HFF-Myc (cell line): Measurements from ENCODE around the gene CCDC157.

Source experiments
- DNase-seq: peaks from one replicate; pipeline ENCODE4 v3.0.0-alpha.2; 2011; ENCODE audit warnings: low read depth; ENCODE audit errors: extremely low read depth
- H3K4me3 ChIP-seq: replicated peaks from 2 replicates; pipeline ENCODE4 v1.5.1; 2011; ENCODE audit warnings: low read depth, mild to moderate bottlenecking, control low read depth, low read length
- TF ChIP-seq, protein P1 (sequence below): IDR thresholded peaks from 2 replicates; pipeline ENCODE4 v1.5.1; 2012; ENCODE audit warnings: mild to moderate bottlenecking, low read depth, low read length, control low read depth; ENCODE audit errors: missing control alignments

Gene CCDC157

DNA sequence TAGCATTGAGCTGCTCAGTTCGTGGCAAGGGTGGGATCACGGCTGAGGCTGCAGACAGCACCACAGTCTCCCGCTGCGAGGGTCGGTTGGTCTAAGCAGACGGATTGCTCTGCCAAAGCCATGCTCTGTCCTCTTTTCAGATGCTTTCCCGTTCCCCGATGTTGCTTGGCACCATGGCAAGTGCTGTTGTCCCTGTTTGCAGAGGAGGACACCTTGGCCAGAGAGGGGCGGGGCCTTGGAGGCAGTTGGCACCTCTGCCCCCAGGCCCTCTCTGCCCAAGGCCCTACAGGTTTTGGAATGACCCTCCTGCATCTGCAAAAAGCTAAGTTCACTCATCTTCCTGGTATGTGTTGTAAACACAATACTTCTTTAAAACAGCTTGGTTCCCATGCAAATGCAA lies 11.6 kb downstream of the CCDC157 start:
- TF ChIP-seq, protein P1, sequence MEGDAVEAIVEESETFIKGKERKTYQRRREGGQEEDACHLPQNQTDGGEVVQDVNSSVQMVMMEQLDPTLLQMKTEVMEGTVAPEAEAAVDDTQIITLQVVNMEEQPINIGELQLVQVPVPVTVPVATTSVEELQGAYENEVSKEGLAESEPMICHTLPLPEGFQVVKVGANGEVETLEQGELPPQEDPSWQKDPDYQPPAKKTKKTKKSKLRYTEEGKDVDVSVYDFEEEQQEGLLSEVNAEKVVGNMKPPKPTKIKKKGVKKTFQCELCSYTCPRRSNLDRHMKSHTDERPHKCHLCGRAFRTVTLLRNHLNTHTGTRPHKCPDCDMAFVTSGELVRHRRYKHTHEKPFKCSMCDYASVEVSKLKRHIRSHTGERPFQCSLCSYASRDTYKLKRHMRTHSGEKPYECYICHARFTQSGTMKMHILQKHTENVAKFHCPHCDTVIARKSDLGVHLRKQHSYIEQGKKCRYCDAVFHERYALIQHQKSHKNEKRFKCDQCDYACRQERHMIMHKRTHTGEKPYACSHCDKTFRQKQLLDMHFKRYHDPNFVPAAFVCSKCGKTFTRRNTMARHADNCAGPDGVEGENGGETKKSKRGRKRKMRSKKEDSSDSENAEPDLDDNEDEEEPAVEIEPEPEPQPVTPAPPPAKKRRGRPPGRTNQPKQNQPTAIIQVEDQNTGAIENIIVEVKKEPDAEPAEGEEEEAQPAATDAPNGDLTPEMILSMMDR: no peak
- DNase-seq: no peak
- no peak overlapping the region for H3K4me3 ChIP-seq

DNA sequence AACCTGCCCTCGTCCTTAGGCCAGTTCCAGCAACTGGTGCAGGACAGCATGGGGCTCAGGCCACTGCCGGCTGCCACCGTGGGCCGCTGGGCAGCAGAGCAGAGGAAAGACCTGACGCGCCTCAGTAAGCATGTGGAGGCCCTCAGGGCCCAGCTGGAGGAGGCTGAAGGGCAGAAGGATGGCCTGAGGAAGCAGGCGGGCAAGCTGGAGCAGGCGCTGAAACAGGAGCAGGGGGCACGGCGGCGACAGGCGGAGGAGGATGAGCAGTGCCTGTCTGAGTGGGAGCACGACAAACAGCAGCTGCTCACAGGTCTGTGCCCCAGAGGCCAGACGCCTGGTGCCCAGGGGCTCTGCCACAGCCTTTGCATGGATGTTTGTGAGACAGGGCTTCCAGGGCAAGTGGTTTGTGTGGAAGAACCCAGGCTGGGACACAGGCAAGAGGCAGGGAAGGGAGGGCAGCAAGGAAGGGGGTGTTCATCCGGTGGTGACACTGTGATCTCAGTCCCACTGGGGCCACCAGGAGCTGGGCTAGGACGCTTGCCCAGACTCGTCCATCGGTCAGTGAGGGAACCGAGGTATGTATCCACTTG lies 13.9 kb downstream of the CCDC157 start:
- no peak for DNase-seq
- no peak overlapping the region for H3K4me3 ChIP-seq
- TF ChIP-seq, protein P1: no peak

DNA sequence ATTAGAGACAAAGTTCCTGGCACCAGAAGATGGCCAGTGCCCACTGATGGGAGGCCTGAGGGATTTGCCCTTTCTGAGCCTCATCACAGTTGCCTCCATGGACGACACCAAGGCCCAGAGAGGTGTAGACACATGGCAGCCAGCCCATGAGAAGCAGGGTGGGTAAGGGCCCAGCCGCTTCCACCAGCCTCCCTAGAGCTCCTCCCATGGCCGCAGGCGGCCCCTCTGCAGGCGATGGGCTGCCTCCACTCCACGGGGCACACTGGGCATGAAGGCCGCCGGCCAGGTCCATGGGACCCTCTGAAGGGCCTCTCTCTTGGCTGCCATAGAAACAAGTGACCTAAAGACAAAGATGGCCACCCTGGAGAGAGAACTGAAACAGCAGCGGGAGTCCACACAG lies 14.5 kb downstream of the CCDC157 start:
- TF ChIP-seq, protein P1: no peak
- no peak overlapping the region for H3K4me3 ChIP-seq

DNA sequence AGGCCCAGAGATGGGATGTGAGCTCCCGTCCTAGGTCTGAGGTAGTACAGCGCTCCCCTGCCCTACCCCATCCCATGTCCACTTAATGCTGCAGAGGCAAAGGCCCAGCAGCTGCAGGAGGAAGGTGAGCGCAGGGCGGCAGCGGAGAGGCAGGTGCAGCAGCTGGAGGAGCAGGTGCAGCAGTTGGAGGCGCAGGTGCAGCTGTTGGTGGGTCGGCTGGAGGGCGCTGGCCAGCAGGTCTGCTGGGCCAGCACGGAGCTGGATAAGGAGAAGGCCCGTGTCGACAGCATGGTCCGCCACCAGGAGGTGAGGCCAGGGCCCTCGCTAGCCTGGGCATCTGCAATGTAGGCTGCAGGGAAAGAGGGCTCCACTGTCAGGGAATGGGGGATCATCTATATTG lies 15.2 kb downstream of the CCDC157 start:
- H3K4me3 ChIP-seq: no peak overlapping the region
- TF ChIP-seq, protein P1: no peak
- no peak for DNase-seq

More for the DNA sequence above, 14.5 kb downstream of the CCDC157 start:
- no peak for DNase-seq

DNA sequence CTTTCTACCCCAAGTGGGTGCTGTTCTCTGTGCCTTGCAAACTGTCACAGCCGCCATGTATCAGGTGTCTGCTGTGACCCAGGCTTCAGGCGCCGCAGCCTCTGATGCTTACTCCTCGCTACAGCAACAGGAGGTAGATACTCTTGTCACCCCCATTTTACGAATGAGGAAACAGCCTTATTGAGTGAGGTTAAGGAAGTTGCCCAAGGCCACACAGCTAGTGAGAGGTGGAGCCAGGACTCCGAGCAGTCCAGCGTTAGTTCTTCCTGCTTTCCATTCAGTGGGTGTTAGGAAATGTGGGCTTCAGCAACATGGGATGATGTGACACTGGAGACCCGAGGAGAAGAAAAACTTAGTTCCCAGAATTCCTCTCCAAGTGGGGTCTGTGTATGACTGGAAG lies 16.1 kb downstream of the CCDC157 start:
- DNase-seq: no peak
- no peak overlapping the region for H3K4me3 ChIP-seq
- TF ChIP-seq, protein P1: no peak

DNA sequence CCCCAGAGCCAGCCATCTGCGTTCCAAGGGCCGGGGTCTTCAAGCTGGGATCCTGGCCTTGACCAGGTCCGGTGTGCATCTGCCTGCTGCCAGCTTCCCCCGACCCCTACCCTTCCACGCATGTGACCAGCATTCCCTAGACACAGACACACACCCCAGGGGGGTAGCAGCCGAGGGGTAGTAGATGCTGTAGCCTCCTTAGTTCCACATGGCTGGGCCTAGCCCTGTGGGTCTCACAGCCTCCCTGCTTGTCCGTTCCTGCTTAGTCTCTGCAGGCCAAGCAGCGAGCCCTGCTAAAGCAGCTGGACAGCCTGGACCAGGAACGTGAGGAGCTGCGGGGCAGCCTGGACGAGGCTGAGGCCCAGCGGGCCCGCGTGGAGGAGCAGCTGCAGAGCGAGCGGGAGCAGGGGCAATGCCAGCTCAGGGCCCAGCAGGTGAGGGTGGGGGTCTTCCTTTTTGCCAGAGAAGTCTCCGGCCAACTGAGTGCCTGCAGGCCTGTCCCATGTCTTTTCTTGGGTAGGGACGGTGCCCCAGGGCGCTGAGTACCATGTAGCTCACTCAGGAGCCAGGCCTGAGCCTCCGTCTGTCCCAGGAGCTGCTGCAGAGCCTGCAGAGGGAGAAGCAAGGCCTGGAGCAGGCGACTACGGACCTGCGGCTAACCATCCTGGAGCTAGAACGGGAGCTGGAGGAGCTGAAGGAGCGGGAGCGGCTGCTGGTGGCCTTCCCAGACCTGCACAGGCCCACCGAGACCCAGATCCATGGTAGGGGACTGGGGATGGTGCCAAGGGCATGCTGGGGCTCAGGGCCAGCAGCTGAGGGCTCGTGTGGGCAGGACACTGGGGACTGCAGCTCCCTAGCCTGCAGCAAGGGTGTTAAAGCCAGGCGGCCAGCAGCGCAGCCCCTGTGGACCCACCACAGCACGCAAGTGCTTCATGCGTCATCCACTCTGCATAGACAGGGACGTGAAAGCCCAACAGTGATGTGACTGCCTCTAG lies 16.8 kb downstream of the CCDC157 start:
- DNase-seq: no peak
- TF ChIP-seq, protein P1: no peak
- H3K4me3 ChIP-seq: no peak overlapping the region
